Activated T-cell treated with anti-CD3 and anti-CD28 coated beads for 48 hours (primary cell): ENCODE measurements around the gene RPS19BP1.

Experiments used
- DNase-seq: peaks from one replicate; pipeline ENCODE4 v3.0.0-alpha.2; 2020; ENCODE audit warnings: low read depth

Gene RPS19BP1

GRCh38 chr22:39490135-39490798, 42.3 kb downstream of the RPS19BP1 start:
- peak; percentile 76 for DNase-seq

GRCh38 chr22:39489094-39490068, 43.2 kb downstream of the RPS19BP1 start:
- no peak for DNase-seq

- DNase-seq: no peak
Measured at GRCh38 chr22:39488563-39489083, 43.9 kb downstream of the RPS19BP1 start.

GRCh38 chr22:39487826-39488520, 44.6 kb downstream of the RPS19BP1 start:
- no peak for DNase-seq

GRCh38 chr22:39486951-39487825, 45.4 kb downstream of the RPS19BP1 start:
- no peak for DNase-seq

GRCh38 chr22:39482768-39483167, 49.8 kb downstream of the RPS19BP1 start:
- DNase-seq: no peak

GRCh38 chr22:39481595-39481994, 51.0 kb downstream of the RPS19BP1 start:
- no peak for DNase-seq

- DNase-seq: no peak
Measured at GRCh38 chr22:39481054-39481453, 51.5 kb downstream of the RPS19BP1 start.

- no peak for DNase-seq
Measured at GRCh38 chr22:39480557-39480956, 52.0 kb downstream of the RPS19BP1 start.

GRCh38 chr22:39479254-39479653, 53.3 kb downstream of the RPS19BP1 start:
- no peak for DNase-seq
